B cell (primary cell): ENCODE results near the gene RARA. TPM values are rescaled to one million over a fixed set of nuclear protein-coding genes. Genes with fewer than 3 reads are reported as not detected.

Source experiments
- ATAC-seq: fragments of 200-7000 bp; cut with Tn5 transposase; one replicate; pipeline ENCODE4 v1.10.0; 2021; ENCODE audit warnings: low read depth, mild to moderate bottlenecking, moderate number of reproducible peaks, moderate library complexity
- CTCF ChIA-PET: fragments of 350-600 bp; sonication (Branson Sonifier 250); formaldehyde crosslinking; loops from one replicate; lab custom pipeline; 2021; ENCODE audit warnings: antibody characterized with exemption, inconsistent platforms; lab: Charles Lee
- POLR2A ChIA-PET: fragments of 350-600 bp; sonication (Branson Sonifier 250); formaldehyde crosslinking; loops from one replicate; lab custom pipeline; 2021; ENCODE audit warnings: antibody characterized with exemption; lab: Charles Lee
- DNase-seq: peaks from one replicate; pipeline ENCODE4 v3.0.0; 2013
- H2AFZ ChIP-seq: 2 replicates; pipeline ENCODE4 v1.6.1; 2012; ENCODE audit warnings: mild to moderate bottlenecking, low read depth, low read length; ENCODE audit not compliant: insufficient read depth, poor library complexity, severe bottlenecking
- H3K27ac ChIP-seq, 2 donors: 1 replicate in 1 of 2; 2 replicates in 1 of 2; pipeline ENCODE4 v1.5.1; 2012 to 2013; ENCODE audit warnings: low read length in 2 of 2, mild to moderate bottlenecking in 2 of 2, moderate library complexity in 1 of 2
- H3K27me3 ChIP-seq, 4 experiments: fragments of 200-600 bp in 1 of 4; sonication (generic) in 1 of 4; replicated peaks in 1 of 4; 1 replicate in 2 of 4; 2 replicates in 2 of 4; pipeline versions ENCODE4 v1.6.1 to v1.7.0; 2013 to 2016; ENCODE audit warnings: low read length in 3 of 4, mild to moderate bottlenecking in 2 of 4, mixed read lengths in 1 of 4, moderate library complexity in 1 of 4; ENCODE audit not compliant: insufficient read depth in 4 of 4, control insufficient read depth in 3 of 4; ENCODE audit errors: control extremely low read depth in 1 of 4
- H3K36me3 ChIP-seq, 2 experiments: replicated peaks in 1 of 2; 1 replicate in 1 of 2; 2 replicates in 1 of 2; pipeline versions ENCODE4 v1.6.1 to v1.7.1; 2013; ENCODE audit warnings: low read length in 1 of 2; ENCODE audit not compliant: insufficient read depth in 2 of 2, control insufficient read depth in 1 of 2; ENCODE audit errors: control extremely low read depth in 1 of 2, extremely low read depth in 1 of 2
- H3K4me1 ChIP-seq, 2 donors: fragments of 200-600 bp in 1 of 2; sonication (generic) in 1 of 2; 1 replicate in 1 of 2; 2 replicates in 1 of 2; pipeline versions ENCODE4 v1.5.1 to v1.6.1; 2013 to 2017; ENCODE audit warnings: low read length in 2 of 2; ENCODE audit not compliant: control insufficient read depth in 2 of 2, insufficient read depth in 2 of 2
- H3K4me2 ChIP-seq: replicated peaks from 2 replicates; pipeline ENCODE3; 2012; ENCODE audit warnings: mild to moderate bottlenecking, low read depth, low read length; ENCODE audit not compliant: poor library complexity, severe bottlenecking
- H3K4me3 ChIP-seq, 5 experiments: fragments of 200-600 bp in 1 of 5; sonication (generic) in 1 of 5; 1 replicate in 3 of 5; 2 replicates in 2 of 5; pipeline versions ENCODE4 v1.5.1 to v1.7.0; 2011 to 2016; ENCODE audit warnings: low read length in 4 of 5, mild to moderate bottlenecking in 4 of 5, low read depth in 2 of 5, control low read depth in 1 of 5, moderate library complexity in 1 of 5; ENCODE audit not compliant: insufficient read depth in 1 of 5; ENCODE audit errors: control extremely low read depth in 1 of 5, extremely low read depth in 1 of 5
- H3K79me2 ChIP-seq: fragments of 200-600 bp; sonication (generic); one replicate; pipeline ENCODE4 v1.6.0; 2016; ENCODE audit warnings: low read length; ENCODE audit not compliant: control insufficient read depth, insufficient read depth
- H3K9ac ChIP-seq: fragments of 200-600 bp; sonication (generic); 2 replicates; pipeline ENCODE4 v1.6.1; 2017; ENCODE audit warnings: mild to moderate bottlenecking, low read length, moderate library complexity
- H3K9me3 ChIP-seq, 3 donors: one replicate each; pipeline versions ENCODE4 v1.6.1 to v1.7.1; 2013; ENCODE audit warnings: low read length in 2 of 3; ENCODE audit not compliant: control insufficient read depth in 2 of 3, insufficient read depth in 1 of 3; ENCODE audit errors: control extremely low read depth in 1 of 3
- H4K20me1 ChIP-seq: 2 replicates; pipeline ENCODE4 v1.6.0; 2012; ENCODE audit warnings: mild to moderate bottlenecking, low read length; ENCODE audit not compliant: insufficient read depth, control insufficient read depth, poor library complexity, severe bottlenecking
- H3K27ac Mint-ChIP-seq: one replicate; pipeline ENCODE4 v1.8.0; 2021; ENCODE audit warnings: mixed read lengths
- H3K27me3 Mint-ChIP-seq: one replicate; pipeline ENCODE4 v1.8.0; 2021; ENCODE audit warnings: mixed read lengths
- H3K4me1 Mint-ChIP-seq: one replicate; pipeline ENCODE4 v1.8.0; 2021; ENCODE audit warnings: mixed read lengths
- H3K4me3 Mint-ChIP-seq: one replicate; pipeline ENCODE4 v1.8.0; 2021; ENCODE audit warnings: mixed read lengths
- H3K9me3 Mint-ChIP-seq: one replicate; pipeline ENCODE4 v1.8.0; 2022; ENCODE audit warnings: mixed read lengths; ENCODE audit not compliant: insufficient read depth
- CTCF ChIP-seq: fragments of 200-600 bp; IDR thresholded peaks from one replicate; pipeline ENCODE4 v1.8.0; 2022; ENCODE audit warnings: antibody characterized with exemption, mild to moderate bottlenecking
- EZH2 ChIP-seq: IDR thresholded peaks from 2 replicates; pipeline ENCODE4 v1.6.1; 2012; ENCODE audit warnings: borderline replicate concordance, low read depth, mild to moderate bottlenecking, moderate library complexity, low read length; ENCODE audit not compliant: insufficient read depth, poor library complexity, severe bottlenecking
- WGBS: methylation state at CpG from one replicate; pipeline ENCODE4 v1.1.5; 2013; ENCODE audit warnings: missing lambda C conversion rate; ENCODE audit not compliant: insufficient coverage; 5-methylcytosine and 5-hydroxymethylcytosine counted together
- intact Hi-C: fragments of 100-400 bp; cut with micrococcal nuclease; formaldehyde crosslinking; loops from one replicate; pipeline ENCODE4 v1.10.0; 2022
- polyA plus RNA-seq: library from polyadenylated mRNA; depleted of rRNA; stranded (reverse); fragments of >200 nt; gene quantifications from 2 replicates; pipeline ENCODE4 v1.2.3, GENCODE V29; 2012
- total RNA-seq, 2 donors: library from RNA; stranded (reverse); fragments of 120-200 nt in 1 of 2; gene quantifications; 1 replicate in 1 of 2; 2 replicates in 1 of 2; pipeline versions ENCODE4 v1.2.3 to v1.2.4, GENCODE V29; 2013 to 2022

Gene RARA
- total and polyA plus RNA-seq, 2 donors (not counting 1 experiment from before 2014, with no cell fraction given): 20.7 to 86.2 TPM

GRCh38 chr17:40361925-40362695, 53.1 kb downstream of the RARA start:
- H3K27ac Mint-ChIP-seq: peak overlapping the region; percentile 34
- TF ChIP-seq EZH2 (no peak), CTCF (no peak)
- Histone ChIP-seq H3K9ac (peak overlapping the region; percentile 45), H3K4me2 (peak overlapping the region; percentile 90), H3K9me3 (peaks cover 0 to 6% (median 0%) of the 10 kb centered on the region in 3 donors), H3K27me3 (peaks cover 0 to 34% (median 8%) of the 10 kb centered on the region in 4 experiments), H3K27ac (no peak overlapping the region), H4K20me1 (no peaks in the 10 kb centered on the region), H3K79me2 (no peaks in the 10 kb centered on the region), H3K4me3 (peak overlapping the region in 2 of 5 experiments; percentile 48 to 55), H3K36me3 (no peaks in the 10 kb centered on the region), H3K4me1 (peaks cover 15 to 17% of the 10 kb centered on the region in 2 donors), H2AFZ (peak overlapping the region; percentile 74)
- peak overlapping the region; percentile 69 for H3K4me3 Mint-ChIP-seq
- intact Hi-C loops: loop anchor here (1.0 to 5.0 kb wide), 4 partner anchors 169 to 1305 kb away; no protein-coding TSS in a partner anchor
- H3K4me1 Mint-ChIP-seq: peaks cover 12% of the 10 kb centered on the region
- peaks cover 12% of the 10 kb centered on the region for H3K27me3 Mint-ChIP-seq
- no peak for ATAC-seq
- ChIA-PET CTCF (interaction anchor here (0.6 to 15.9 kb wide), 15 partner anchors 10 to 1286 kb away, joined by 3 to 871 read pairs (median 4); partner anchors contain the start of genes CDC6, RARA and TOP2A), POLR2A (interaction anchor here (1.0 to 1.4 kb wide), 4 partner anchors 43 to 202 kb away, joined by 3 to 4 read pairs (median 4); no protein-coding TSS in a partner anchor)
- 68% methylated on average over 21 of the region's 24 CpGs for WGBS
- no peak for DNase-seq
- no peaks in the 10 kb centered on the region for H3K9me3 Mint-ChIP-seq
